Erythroblast (primary cell): ENCODE results near the gene MRPL54.

Source experiments
- GATA1 ChIP-seq: IDR thresholded peaks from 2 replicates; pipeline ENCODE4 v1.6.1; 2011; ENCODE audit warnings: low read depth, mild to moderate bottlenecking, control low read depth, low read length, moderate library complexity
- POLR2A ChIP-seq: IDR thresholded peaks from 2 replicates; pipeline ENCODE4 v1.6.1; 2011; ENCODE audit warnings: mild to moderate bottlenecking, low read length

- TF ChIP-seq POLR2A (no peak), GATA1 (no peak)
These were observed 39.1 kb downstream of the MRPL54 start for GRCh38 chr19:3801412-3802096.
